Sigmoid colon (tissue), 4 donors: ENCODE measurements around the gene YWHAE.

Experiments used
- EP300 ChIP-seq, 4 donors: sonication (generic); formaldehyde crosslinking; IDR thresholded peaks; one replicate each; pipeline ENCODE4 v1.6.1; 2017; ENCODE audit warnings: antibody characterized with exemption in 4 of 4
- POLR2A ChIP-seq, 2 donors: fragments of 450-650 bp; IDR thresholded peaks; one replicate each; pipeline ENCODE4 v1.6.1; 2016; ENCODE audit warnings: antibody characterized with exemption in 2 of 2, mild to moderate bottlenecking in 2 of 2, moderate library complexity in 2 of 2
- POLR2AphosphoS5 ChIP-seq, 4 donors: sonication (generic); formaldehyde crosslinking; IDR thresholded peaks; one replicate each; pipeline ENCODE4 v1.6.1; 2017; ENCODE audit warnings: antibody characterized with exemption in 4 of 4
- TF ChIP-seq, protein P1 (sequence below), 4 experiments: fragments of 450-650 bp in 3 of 4; fragments of 200-600 bp in 1 of 4; IDR thresholded peaks; one replicate each; pipeline ENCODE4 v1.5.1; 2016 to 2019; ENCODE audit warnings: antibody characterized with exemption in 4 of 4, mild to moderate bottlenecking in 3 of 4, moderate library complexity in 2 of 4

GRCh38 chr17:1376061-1376460 is 24.0 kb downstream of the YWHAE start:
- TF ChIP-seq, protein P1, sequence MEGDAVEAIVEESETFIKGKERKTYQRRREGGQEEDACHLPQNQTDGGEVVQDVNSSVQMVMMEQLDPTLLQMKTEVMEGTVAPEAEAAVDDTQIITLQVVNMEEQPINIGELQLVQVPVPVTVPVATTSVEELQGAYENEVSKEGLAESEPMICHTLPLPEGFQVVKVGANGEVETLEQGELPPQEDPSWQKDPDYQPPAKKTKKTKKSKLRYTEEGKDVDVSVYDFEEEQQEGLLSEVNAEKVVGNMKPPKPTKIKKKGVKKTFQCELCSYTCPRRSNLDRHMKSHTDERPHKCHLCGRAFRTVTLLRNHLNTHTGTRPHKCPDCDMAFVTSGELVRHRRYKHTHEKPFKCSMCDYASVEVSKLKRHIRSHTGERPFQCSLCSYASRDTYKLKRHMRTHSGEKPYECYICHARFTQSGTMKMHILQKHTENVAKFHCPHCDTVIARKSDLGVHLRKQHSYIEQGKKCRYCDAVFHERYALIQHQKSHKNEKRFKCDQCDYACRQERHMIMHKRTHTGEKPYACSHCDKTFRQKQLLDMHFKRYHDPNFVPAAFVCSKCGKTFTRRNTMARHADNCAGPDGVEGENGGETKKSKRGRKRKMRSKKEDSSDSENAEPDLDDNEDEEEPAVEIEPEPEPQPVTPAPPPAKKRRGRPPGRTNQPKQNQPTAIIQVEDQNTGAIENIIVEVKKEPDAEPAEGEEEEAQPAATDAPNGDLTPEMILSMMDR (IDR thresholded peaks at IDR 0.05) = no peak
- no peak for TF ChIP-seq POLR2AphosphoS5 (IDR thresholded peaks at IDR 0.05)
- no peak for TF ChIP-seq EP300 (IDR thresholded peaks at IDR 0.05)
- no peak for TF ChIP-seq POLR2A (IDR thresholded peaks at IDR 0.05)
